ENCODE data around the gene POLR2M.

DNA sequence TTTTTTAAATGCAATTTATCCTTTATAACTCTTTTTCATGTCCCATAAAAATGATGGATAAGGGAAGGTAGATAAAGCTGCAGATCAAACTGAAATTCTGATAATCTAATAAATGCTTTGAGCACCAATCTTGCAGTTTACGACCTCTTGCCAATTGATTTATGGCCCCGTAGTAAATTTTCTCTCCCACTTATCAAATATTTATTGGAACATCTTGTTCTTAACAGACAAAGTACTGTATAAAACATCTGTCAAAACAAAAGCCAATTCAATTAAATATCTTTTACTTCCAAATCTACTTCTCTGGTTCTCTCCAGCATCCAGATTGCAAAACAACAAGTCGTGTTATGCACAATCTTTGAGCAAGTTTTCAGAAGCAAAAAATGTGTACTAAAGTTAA lies 34.6 kb downstream of the POLR2M start:
- TF ChIP-seq, protein P1, sequence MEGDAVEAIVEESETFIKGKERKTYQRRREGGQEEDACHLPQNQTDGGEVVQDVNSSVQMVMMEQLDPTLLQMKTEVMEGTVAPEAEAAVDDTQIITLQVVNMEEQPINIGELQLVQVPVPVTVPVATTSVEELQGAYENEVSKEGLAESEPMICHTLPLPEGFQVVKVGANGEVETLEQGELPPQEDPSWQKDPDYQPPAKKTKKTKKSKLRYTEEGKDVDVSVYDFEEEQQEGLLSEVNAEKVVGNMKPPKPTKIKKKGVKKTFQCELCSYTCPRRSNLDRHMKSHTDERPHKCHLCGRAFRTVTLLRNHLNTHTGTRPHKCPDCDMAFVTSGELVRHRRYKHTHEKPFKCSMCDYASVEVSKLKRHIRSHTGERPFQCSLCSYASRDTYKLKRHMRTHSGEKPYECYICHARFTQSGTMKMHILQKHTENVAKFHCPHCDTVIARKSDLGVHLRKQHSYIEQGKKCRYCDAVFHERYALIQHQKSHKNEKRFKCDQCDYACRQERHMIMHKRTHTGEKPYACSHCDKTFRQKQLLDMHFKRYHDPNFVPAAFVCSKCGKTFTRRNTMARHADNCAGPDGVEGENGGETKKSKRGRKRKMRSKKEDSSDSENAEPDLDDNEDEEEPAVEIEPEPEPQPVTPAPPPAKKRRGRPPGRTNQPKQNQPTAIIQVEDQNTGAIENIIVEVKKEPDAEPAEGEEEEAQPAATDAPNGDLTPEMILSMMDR (IDR thresholded peaks at IDR 0.05; ENCODE audit: low read length): no peak
- no peak for TF ChIP-seq EZH2 (IDR thresholded peaks at IDR 0.05; ENCODE audit: borderline replicate concordance, low read length)
